Cardiac septum (tissue), 1 donor: Measurements from ENCODE around the gene CDC42BPB. TPM values are rescaled to one million over a fixed set of nuclear protein-coding genes. Genes with fewer than 3 reads are reported as not detected.
"Not testable (repeated sequence)": the region's sequence is repeated elsewhere in the genome, so short reads cannot be mapped to it uniquely, and the experiment has no call there.

Source experiments
- DNase-seq: peaks from one replicate; pipeline ENCODE4 v3.0.0-alpha.2; 2020; ENCODE audit warnings: low spot score
- intact Hi-C: fragments of 100-400 bp; cut with DNase I; formaldehyde crosslinking; loops from one replicate; pipeline ENCODE4 v1.14.0; 2022
- total RNA-seq: library from RNA; stranded (reverse); fragmentation: NEBNext Ultra II Directional; extraction: Animal tissue kit (Norgen Biotek cat#: 25700); gene quantifications from one replicate; pipeline ENCODE4 v1.2.1, GENCODE V29; 2021
- donor health status: DM: no; HTN: no; CAD: no.

The CDC42BPB gene
- total RNA-seq, 1 donor from 2014 or later, result 81.8 TPM

GRCh38 chr14:102899516-102899900, 157.8 kb downstream of the CDC42BPB start:
- intact Hi-C loops, result no loop called here
- peak; percentile 36 for DNase-seq

GRCh38 chr14:102898776-102899515, 158.4 kb downstream of the CDC42BPB start:
- no peak for DNase-seq
- intact Hi-C loops, result no loop called here

GRCh38 chr14:102898298-102898697, 159.1 kb downstream of the CDC42BPB start:
- intact Hi-C loops, result no loop called here
- DNase-seq, result no peak

GRCh38 chr14:102897299-102898027, 159.9 kb downstream of the CDC42BPB start:
- intact Hi-C loops, result no loop called here
- DNase-seq, result no peak

GRCh38 chr14:102896735-102897134, 160.6 kb downstream of the CDC42BPB start:
- DNase-seq, intact Hi-C loops: not testable (repeated sequence)

GRCh38 chr14:102893452-102893851, 163.9 kb downstream of the CDC42BPB start:
- intact Hi-C loops, result no loop called here
- DNase-seq, result no peak

- intact Hi-C loops, result no loop called here
- no peak for DNase-seq
Measured at GRCh38 chr14:102892651-102893050, 164.7 kb downstream of the CDC42BPB start.

- DNase-seq, result no peak
Measured at GRCh38 chr14:102891556-102891955, 165.8 kb downstream of the CDC42BPB start.

GRCh38 chr14:102891111-102891510, 166.2 kb downstream of the CDC42BPB start:
- no peak for DNase-seq
- intact Hi-C loops, result no loop called here

More at GRCh38 chr14:102891556-102891955, 165.8 kb downstream of the CDC42BPB start:
- intact Hi-C loops, result no loop called here

- intact Hi-C loops, result no loop called here
Measured at GRCh38 chr14:102889615-102890014, 167.7 kb downstream of the CDC42BPB start.

GRCh38 chr14:102888748-102889147, 168.6 kb downstream of the CDC42BPB start:
- intact Hi-C loops, result no loop called here

More at GRCh38 chr14:102889615-102890014, 167.7 kb downstream of the CDC42BPB start:
- no peak for DNase-seq

GRCh38 chr14:102885737-102886447, 171.5 kb downstream of the CDC42BPB start:
- intact Hi-C loops, result no loop called here
- DNase-seq, result no peak

More at GRCh38 chr14:102888748-102889147, 168.6 kb downstream of the CDC42BPB start:
- DNase-seq, result no peak

- no peak for DNase-seq
- intact Hi-C loops, result no loop called here
Measured at GRCh38 chr14:102883554-102883953, 173.8 kb downstream of the CDC42BPB start.

- DNase-seq, result no peak
- intact Hi-C loops, result no loop called here
Measured at GRCh38 chr14:102883089-102883541, 174.2 kb downstream of the CDC42BPB start.

Other genes starting within 250 kb of the CDC42BPB start
- gene AMN, start 134.9 kb downstream of the CDC42BPB start, total RNA-seq, result not detected
- gene LBHD2, start 26.7 kb upstream of the CDC42BPB start, total RNA-seq, result not detected
- 0.46 TPM for gene EXOC3L4, start 37.2 kb upstream of the CDC42BPB start, total RNA-seq
- 31.3 TPM for gene TNFAIP2, start 65.9 kb upstream of the CDC42BPB start, total RNA-seq